Measurements from ENCODE around the gene RFC2.

DNA sequence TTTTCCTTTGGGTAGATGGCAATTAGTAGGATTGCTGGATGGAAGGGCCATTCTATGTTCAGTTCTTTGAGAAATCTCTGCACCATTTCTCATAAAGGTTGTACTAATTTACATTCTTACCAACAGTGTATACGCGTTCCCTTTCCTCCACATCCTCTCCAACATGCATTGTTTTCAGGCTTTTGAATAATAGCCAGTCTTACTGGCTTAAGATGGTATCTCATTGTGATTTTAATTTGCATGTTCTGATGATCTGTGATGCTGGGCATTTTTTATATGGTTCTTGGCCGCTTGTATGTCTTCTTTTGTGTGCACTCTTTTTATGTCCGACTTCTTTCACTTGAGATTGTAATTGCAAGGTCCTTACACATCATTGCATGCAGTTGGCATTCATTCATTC, 46.7 kb upstream of the RFC2 start:
- TF ChIP-seq, protein P1, sequence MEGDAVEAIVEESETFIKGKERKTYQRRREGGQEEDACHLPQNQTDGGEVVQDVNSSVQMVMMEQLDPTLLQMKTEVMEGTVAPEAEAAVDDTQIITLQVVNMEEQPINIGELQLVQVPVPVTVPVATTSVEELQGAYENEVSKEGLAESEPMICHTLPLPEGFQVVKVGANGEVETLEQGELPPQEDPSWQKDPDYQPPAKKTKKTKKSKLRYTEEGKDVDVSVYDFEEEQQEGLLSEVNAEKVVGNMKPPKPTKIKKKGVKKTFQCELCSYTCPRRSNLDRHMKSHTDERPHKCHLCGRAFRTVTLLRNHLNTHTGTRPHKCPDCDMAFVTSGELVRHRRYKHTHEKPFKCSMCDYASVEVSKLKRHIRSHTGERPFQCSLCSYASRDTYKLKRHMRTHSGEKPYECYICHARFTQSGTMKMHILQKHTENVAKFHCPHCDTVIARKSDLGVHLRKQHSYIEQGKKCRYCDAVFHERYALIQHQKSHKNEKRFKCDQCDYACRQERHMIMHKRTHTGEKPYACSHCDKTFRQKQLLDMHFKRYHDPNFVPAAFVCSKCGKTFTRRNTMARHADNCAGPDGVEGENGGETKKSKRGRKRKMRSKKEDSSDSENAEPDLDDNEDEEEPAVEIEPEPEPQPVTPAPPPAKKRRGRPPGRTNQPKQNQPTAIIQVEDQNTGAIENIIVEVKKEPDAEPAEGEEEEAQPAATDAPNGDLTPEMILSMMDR (IDR thresholded peaks at IDR 0.05; ENCODE audit: borderline replicate concordance, extremely low read depth, low read length, poor library complexity, severe bottlenecking) = no peak
- no peak for TF ChIP-seq EZH2 (IDR thresholded peaks at IDR 0.05; ENCODE audit: borderline replicate concordance, low read depth, low read length, severe bottlenecking)

Measured in DND-41 (cell line).